Measurements from ENCODE around the gene ANKRD35. TPM values are rescaled to one million over a fixed set of nuclear protein-coding genes. Genes with fewer than 3 reads are reported as not detected.
"Not testable (repeated sequence)": the region's sequence is repeated elsewhere in the genome, so short reads cannot be mapped to it uniquely, and the experiment has no call there.

Gene ANKRD35
- total RNA-seq, 2 donors from 2014 or later, result 0.53 to 0.59 TPM

DNA sequence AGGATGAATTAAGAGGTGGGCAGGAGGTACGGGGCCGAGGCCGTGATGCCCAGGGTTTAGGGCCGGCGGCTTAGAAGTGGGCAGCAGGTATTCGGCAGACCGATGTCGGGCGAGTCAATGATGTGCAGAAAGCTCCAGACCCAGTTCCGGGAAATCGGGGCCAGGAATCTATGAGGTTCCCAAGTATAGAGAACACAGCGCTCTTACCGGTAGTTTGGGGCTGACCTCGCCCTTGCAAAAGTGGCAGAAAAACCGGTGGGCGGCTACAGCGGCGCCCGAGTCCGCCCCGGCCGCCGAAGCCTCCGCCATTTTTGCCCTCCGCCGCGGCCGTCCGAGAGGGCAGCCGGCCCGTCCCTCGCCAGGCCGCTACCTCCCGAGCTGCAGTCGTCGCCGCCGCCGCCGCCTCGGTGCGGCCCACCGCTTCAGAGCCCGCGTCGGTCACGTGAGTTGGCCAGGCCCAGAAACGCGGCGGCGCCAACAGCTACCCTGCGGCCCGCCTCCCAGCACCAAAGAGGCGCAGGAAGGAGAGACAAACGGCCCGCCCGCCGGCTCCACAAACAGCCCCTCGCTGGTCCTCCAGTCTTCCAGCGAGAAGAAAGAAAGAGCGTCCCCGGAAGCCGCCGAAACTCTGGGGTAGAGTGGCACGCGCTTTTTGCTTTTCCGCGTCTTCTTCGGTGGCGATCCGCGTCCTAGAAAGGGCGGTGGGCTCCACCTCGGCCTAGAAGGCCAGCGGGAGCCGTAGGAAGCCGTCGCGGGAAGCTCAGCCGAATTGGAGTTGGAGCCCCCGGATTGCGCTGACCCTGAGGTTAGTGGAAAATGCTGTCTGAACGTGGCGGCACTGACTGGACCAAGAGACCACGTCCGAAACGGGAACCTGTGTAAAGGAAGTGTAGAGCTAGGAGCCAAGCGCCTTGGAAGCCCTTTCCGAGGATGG lies 61.8 kb downstream of the ANKRD35 start, which contains the start of the genes POLR3C and RNF115:
Gene POLR3C (plus strand): TSS at position 636 of the 934 bp plus-strand sequence. CDS start 1,577 bp downstream, outside the sequence.
Gene RNF115 (minus strand): TSS at position 531 of the 934 bp plus-strand sequence. CDS start 222 bp downstream, at position 309.
- Histone ChIP-seq H3K27me3 (no peaks in the 10 kb centered on the region), H3K27ac (peak within 1 kb of the TSS; percentile 93), H3K9ac (ENCODE audit: low read depth in 2 of 2, low read length in 2 of 2) (peak within 1 kb of the TSS; percentile 87 to 94), H3K4me1 (no peaks in the 10 kb centered on the region), H3K9me3 (no peaks in the 10 kb centered on the region), H3K36me3 (peaks cover 4% of the 10 kb centered on the region), H3K4me3 (peak within 1 kb of the TSS; percentile 82)
- DNase-seq, result peak; percentile 91
- intact Hi-C loops (cut with DNase I), result no loop called here
- TF ChIP-seq, protein P1, sequence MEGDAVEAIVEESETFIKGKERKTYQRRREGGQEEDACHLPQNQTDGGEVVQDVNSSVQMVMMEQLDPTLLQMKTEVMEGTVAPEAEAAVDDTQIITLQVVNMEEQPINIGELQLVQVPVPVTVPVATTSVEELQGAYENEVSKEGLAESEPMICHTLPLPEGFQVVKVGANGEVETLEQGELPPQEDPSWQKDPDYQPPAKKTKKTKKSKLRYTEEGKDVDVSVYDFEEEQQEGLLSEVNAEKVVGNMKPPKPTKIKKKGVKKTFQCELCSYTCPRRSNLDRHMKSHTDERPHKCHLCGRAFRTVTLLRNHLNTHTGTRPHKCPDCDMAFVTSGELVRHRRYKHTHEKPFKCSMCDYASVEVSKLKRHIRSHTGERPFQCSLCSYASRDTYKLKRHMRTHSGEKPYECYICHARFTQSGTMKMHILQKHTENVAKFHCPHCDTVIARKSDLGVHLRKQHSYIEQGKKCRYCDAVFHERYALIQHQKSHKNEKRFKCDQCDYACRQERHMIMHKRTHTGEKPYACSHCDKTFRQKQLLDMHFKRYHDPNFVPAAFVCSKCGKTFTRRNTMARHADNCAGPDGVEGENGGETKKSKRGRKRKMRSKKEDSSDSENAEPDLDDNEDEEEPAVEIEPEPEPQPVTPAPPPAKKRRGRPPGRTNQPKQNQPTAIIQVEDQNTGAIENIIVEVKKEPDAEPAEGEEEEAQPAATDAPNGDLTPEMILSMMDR (IDR thresholded peaks at IDR 0.05), result no peak

GRCh38 chr1:145822779-145823331 lies 62.8 kb downstream of the ANKRD35 start:
- DNase-seq; H3K4me3 ChIP-seq; H3K36me3 ChIP-seq; H3K27ac ChIP-seq; H3K9ac ChIP-seq (ENCODE audit: low read depth in 2 of 2, low read length in 2 of 2); H3K4me1 ChIP-seq; H3K27me3 ChIP-seq; intact Hi-C loops (cut with DNase I); H3K9me3 ChIP-seq: not testable (repeated sequence)

DNA sequence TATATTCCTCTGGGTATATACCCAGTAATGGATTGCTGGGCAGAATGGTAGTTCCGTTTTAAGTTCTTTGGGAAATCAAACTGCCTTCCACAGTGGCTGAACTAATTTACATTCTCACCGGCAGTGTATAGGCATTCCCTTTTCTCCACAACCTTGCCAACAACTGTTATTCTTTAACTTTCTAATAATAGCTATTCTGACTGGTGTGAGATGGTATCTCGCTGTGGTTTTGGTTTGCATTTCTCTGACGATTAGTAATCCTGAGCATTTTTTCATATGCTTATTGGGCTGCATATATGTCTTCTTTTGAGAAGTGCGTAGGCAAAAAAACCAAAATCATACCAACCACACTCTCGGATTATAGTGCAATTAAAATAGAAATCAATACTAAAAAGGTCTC lies 67.6 kb downstream of the ANKRD35 start:
- H3K27ac ChIP-seq; H3K27me3 ChIP-seq; H3K4me3 ChIP-seq; H3K4me1 ChIP-seq; H3K36me3 ChIP-seq; H3K9me3 ChIP-seq; DNase-seq; intact Hi-C loops (cut with DNase I); H3K9ac ChIP-seq (ENCODE audit: low read depth in 2 of 2, low read length in 2 of 2): not testable (repeated sequence)

Small RNAs within 50 kb of the gene (microRNA-seq; reads per million reads assigned to microRNA genes)
- not detected for gene MIR6736

Other genes with a start within 250 kb of the ANKRD35 start
- gene PDZK1, start 178.5 kb downstream of the ANKRD35 start, total RNA-seq, result under 1 TPM; 0.64 to 0.98 TPM
- under 1 TPM; 0.25 to 0.61 TPM for gene CD160, start 166.4 kb downstream of the ANKRD35 start, total RNA-seq
- gene RNF115, start 61.8 kb downstream of the ANKRD35 start, total RNA-seq, result 1 to 10 TPM; 6.4 to 6.9 TPM
- 10 to 100 TPM; 17.2 to 18.8 TPM for gene POLR3C, start 61.7 kb downstream of the ANKRD35 start, total RNA-seq
- gene NUDT17, start 40.2 kb downstream of the ANKRD35 start, total RNA-seq, result under 1 TPM; 0.69 to 0.82 TPM
- 10 to 100 TPM; 14.1 to 15.8 TPM for gene PIAS3, start 26.8 kb downstream of the ANKRD35 start, total RNA-seq
- gene ITGA10, start 24.2 kb upstream of the ANKRD35 start, total RNA-seq, result 1 to 10 TPM in 1 of 2 donors, under 1 TPM in 1; 0.19 to 1.7 TPM
- gene PEX11B, start 32.9 kb upstream of the ANKRD35 start, total RNA-seq, result 10 to 100 TPM; 28.2 to 31.1 TPM
- 100 to 1,000 TPM; 108 to 148 TPM for gene RBM8A, start 41.6 kb upstream of the ANKRD35 start, total RNA-seq
- gene LIX1L, start 72.2 kb upstream of the ANKRD35 start, total RNA-seq, result 1 to 10 TPM; 4.7 to 8.6 TPM
- gene ANKRD34A, start 78.7 kb upstream of the ANKRD35 start, total RNA-seq, result under 1 TPM; 0.21 to 0.44 TPM
- 10 to 100 TPM; 12.6 to 16.1 TPM for gene POLR3GL, start 78.8 kb upstream of the ANKRD35 start, total RNA-seq
- gene TXNIP, start 110.7 kb upstream of the ANKRD35 start, total RNA-seq, result 100 to 1,000 TPM; 302 to 496 TPM
- not detected for gene HJV, start 135.9 kb upstream of the ANKRD35 start, total RNA-seq